ENCODE measurements around the gene UBE2H. TPM values are rescaled to one million over a fixed set of nuclear protein-coding genes. Genes with fewer than 3 reads are reported as not detected.

The UBE2H gene
- total RNA-seq, 1 experiment from 2014 or later = 34.7 TPM

DNA sequence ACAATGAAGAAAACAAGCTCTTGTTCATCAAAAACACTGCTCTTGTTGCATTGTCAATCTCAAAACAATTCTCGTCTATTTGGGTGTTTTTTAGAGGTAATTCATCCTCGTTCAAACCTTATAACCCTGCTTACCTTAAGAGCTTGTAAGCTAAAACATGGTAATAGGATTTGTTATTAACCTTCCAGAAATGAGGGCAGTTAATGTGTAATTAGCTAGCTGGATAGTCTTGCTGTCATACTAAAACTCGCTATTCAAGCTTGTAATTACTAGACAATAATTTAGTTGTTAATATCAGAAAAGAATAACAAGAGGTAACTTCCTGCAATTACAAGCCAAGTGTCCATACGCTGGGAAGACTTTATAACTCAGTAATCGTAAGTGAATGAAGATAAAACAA lies 101.6 kb downstream of the UBE2H start:
- Histone ChIP-seq H3K4me2 (ENCODE audit: low read depth, low read length, poor library complexity, severe bottlenecking) (no peak overlapping the region), H3K9me3 (ENCODE audit: low read length) (no peaks in the 10 kb centered on the region), H3K36me3 (ENCODE audit: insufficient read depth, low read length) (no peaks in the 10 kb centered on the region), H3K4me1 (ENCODE audit: low read length) (no peaks in the 10 kb centered on the region), H4K20me1 (ENCODE audit: insufficient read depth, low read depth, low read length) (no peaks in the 10 kb centered on the region), H2AFZ (ENCODE audit: low read length) (no peak overlapping the region), H3K79me2 (ENCODE audit: low read length) (peaks cover 40% of the 10 kb centered on the region), H3K27ac (ENCODE audit: low read length) (no peak overlapping the region), H3K9me2 (replicated peaks; ENCODE audit: insufficient read depth, low read length) (no peaks in the 10 kb centered on the region), H3K27me3 (ENCODE audit: low read length) (no peaks in the 10 kb centered on the region), H3K4me3 (ENCODE audit: low read length) (no peak overlapping the region), H3K9ac (ENCODE audit: low read length) (no peak overlapping the region)
- no peak for DNase-seq

DNA sequence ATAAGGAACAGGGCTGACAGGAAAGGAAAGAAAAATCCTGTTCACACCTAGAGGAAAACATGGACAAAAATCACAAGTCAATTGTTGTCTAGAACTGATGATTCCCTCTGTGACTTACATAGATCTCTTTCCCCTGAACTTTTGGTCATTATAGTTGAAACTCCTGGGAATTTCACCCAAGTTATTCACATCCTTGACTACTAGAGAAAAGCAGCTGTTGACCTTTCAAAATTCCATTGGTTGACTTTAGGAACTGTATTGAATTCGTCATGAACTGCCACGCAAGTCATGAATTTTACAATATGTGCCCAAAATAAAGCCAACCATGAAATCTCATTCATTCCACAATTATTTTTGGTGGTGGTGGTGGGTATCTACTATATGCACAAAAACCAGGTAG lies 104.3 kb downstream of the UBE2H start:
- Histone ChIP-seq H3K79me2 (ENCODE audit: low read length) (peaks cover 39% of the 10 kb centered on the region), H3K4me2 (ENCODE audit: low read depth, low read length, poor library complexity, severe bottlenecking) (no peak overlapping the region)
- no peak for DNase-seq

DNA sequence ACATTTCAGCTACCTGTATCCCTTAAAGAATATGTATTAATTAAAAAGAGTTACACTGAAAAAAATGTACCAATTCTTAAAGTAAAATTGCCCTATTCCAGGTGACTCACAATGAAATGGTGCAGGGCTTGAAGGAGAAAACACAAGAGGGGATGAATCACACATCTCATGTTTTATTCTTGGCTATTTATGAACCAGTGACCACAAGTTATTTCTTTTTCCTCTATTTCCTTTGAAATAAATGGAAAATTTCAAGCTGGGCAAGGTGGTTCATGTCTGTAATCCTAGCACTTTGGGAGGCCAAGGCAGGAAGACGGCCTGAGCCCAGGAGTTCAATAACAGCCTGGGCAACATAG lies 106.8 kb downstream of the UBE2H start:
- Histone ChIP-seq H3K4me1 (ENCODE audit: low read length) (peaks cover 20% of the 10 kb centered on the region), H3K9ac (ENCODE audit: low read length) (no peak overlapping the region), H4K20me1 (ENCODE audit: insufficient read depth, low read depth, low read length) (no peaks in the 10 kb centered on the region), H3K9me2 (replicated peaks; ENCODE audit: insufficient read depth, low read length) (no peaks in the 10 kb centered on the region), H3K27me3 (ENCODE audit: low read length) (no peaks in the 10 kb centered on the region), H2AFZ (ENCODE audit: low read length) (no peak overlapping the region), H3K79me2 (ENCODE audit: low read length) (peaks cover 30% of the 10 kb centered on the region), H3K9me3 (ENCODE audit: low read length) (no peaks in the 10 kb centered on the region), H3K4me3 (ENCODE audit: low read length) (no peak overlapping the region), H3K36me3 (ENCODE audit: insufficient read depth, low read length) (no peaks in the 10 kb centered on the region), H3K27ac (ENCODE audit: low read length) (no peak overlapping the region), H3K4me2 (ENCODE audit: low read depth, low read length, poor library complexity, severe bottlenecking) (no peak overlapping the region)
- no peak for DNase-seq

More for the DNA sequence above, 104.3 kb downstream of the UBE2H start:
- Histone ChIP-seq H3K9me3 (ENCODE audit: low read length) (no peaks in the 10 kb centered on the region), H2AFZ (ENCODE audit: low read length) (no peak overlapping the region), H4K20me1 (ENCODE audit: insufficient read depth, low read depth, low read length) (no peaks in the 10 kb centered on the region), H3K36me3 (ENCODE audit: insufficient read depth, low read length) (no peaks in the 10 kb centered on the region), H3K9me2 (replicated peaks; ENCODE audit: insufficient read depth, low read length) (no peaks in the 10 kb centered on the region), H3K9ac (ENCODE audit: low read length) (no peak overlapping the region), H3K4me3 (ENCODE audit: low read length) (no peak overlapping the region), H3K4me1 (ENCODE audit: low read length) (peaks cover 20% of the 10 kb centered on the region), H3K27me3 (ENCODE audit: low read length) (no peaks in the 10 kb centered on the region), H3K27ac (ENCODE audit: low read length) (no peak overlapping the region)

DNA sequence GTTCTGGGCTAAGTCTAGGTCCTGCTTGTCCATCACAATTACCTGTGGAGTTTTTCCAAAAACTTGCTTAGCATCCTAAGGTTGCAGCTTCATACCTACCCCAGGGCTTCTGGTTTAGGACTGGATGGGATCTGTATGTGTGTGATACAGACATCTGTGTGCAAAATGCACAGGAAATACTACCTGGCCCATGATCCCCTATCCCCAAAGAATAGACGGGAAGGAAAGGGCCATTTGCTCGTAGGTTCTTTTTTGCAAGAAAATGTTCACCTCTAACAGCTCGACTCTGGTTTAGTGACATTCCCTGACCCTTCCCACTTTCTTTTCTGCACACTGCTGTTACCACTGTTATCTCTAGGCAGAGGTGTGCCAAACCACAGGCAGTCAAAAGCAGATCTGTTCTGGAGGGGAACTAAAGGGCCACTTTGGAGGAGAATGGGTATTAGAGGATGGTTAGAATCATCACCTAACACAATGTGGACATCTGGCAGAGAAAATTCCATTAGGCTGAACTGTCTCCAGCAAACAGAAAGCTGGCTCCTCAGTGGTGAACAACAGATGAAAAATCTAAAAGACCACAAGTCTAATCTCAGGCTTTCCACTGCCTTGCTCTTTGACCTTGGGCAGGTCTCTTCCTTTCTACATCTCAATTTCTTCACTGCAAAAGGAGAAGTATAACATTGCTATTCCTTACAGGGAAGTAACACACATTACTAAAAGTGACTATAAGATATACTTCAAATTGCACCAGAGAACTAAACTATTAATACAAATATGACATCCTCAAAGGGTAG lies 107.4 kb downstream of the UBE2H start:
- no peak for DNase-seq
- H3K9me3 ChIP-seq (ENCODE audit: low read length) = no peaks in the 10 kb centered on the region
- H3K79me2 ChIP-seq (ENCODE audit: low read length) = peaks cover 30% of the 10 kb centered on the region
- no peaks in the 10 kb centered on the region for H3K27me3 ChIP-seq (ENCODE audit: low read length)
- H3K9ac ChIP-seq (ENCODE audit: low read length) = no peak overlapping the region
- H3K36me3 ChIP-seq (ENCODE audit: insufficient read depth, low read length) = no peaks in the 10 kb centered on the region
- H3K27ac ChIP-seq (ENCODE audit: low read length) = no peak overlapping the region
- no peak overlapping the region for H3K4me3 ChIP-seq (ENCODE audit: low read length)
- peaks cover 20% of the 10 kb centered on the region for H3K4me1 ChIP-seq (ENCODE audit: low read length)
- H3K4me2 ChIP-seq (ENCODE audit: low read depth, low read length, poor library complexity, severe bottlenecking) = no peak overlapping the region
- H2AFZ ChIP-seq (ENCODE audit: low read length) = no peak overlapping the region
- H4K20me1 ChIP-seq (ENCODE audit: insufficient read depth, low read depth, low read length) = no peaks in the 10 kb centered on the region
- no peaks in the 10 kb centered on the region for H3K9me2 ChIP-seq (replicated peaks; ENCODE audit: insufficient read depth, low read length)

DNA sequence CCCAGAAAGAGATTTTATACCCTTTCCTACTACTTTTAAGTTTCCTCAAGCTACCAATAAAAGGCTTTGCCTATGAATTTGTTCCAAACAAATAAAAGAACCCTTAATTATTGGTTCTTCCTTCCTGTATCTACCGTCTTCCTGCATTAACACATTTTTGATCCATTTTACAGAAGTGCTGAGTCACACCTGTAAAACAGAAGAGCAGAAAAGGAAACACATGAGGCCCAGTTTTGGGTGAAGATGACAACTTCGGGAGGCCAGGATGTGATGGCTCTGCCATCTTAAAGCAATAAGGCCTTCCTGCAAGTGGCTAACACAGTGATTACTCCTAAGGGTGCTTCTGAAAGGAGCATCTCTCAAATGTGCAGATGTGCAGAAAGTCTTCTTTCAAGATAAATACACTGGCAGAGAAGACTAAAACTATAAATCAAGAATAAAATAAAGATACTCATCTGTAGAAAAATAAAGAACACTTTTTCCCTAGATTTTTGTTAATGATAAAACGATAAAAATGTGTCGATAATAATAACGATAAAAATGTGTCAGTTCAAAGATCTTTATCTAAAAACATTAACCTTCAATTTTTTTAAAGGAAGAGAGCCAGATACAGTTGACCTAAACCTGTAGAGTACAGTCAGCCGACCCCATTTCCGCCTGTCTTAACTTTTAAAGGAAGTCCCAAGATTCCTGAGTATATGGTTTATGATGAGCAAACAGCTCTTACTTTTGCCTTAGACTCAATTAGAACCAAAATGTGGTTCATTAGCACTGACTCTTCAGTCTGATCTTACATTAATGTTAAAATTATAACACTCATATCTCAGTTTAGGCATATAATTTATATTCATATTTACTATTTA lies 108.6 kb downstream of the UBE2H start:
- DNase-seq = peak; percentile 58
- H3K4me3 ChIP-seq (ENCODE audit: low read length) = no peak overlapping the region
- no peak overlapping the region for H2AFZ ChIP-seq (ENCODE audit: low read length)
- H3K4me2 ChIP-seq (ENCODE audit: low read depth, low read length, poor library complexity, severe bottlenecking) = peak overlapping the region; percentile 12
- H3K27ac ChIP-seq (ENCODE audit: low read length) = peak overlapping the region; percentile 73
- peaks cover 20% of the 10 kb centered on the region for H3K4me1 ChIP-seq (ENCODE audit: low read length)
- H4K20me1 ChIP-seq (ENCODE audit: insufficient read depth, low read depth, low read length) = no peaks in the 10 kb centered on the region
- no peaks in the 10 kb centered on the region for H3K9me3 ChIP-seq (ENCODE audit: low read length)
- H3K36me3 ChIP-seq (ENCODE audit: insufficient read depth, low read length) = no peaks in the 10 kb centered on the region
- H3K9ac ChIP-seq (ENCODE audit: low read length) = no peak overlapping the region
- H3K79me2 ChIP-seq (ENCODE audit: low read length) = peaks cover 30% of the 10 kb centered on the region
- no peaks in the 10 kb centered on the region for H3K27me3 ChIP-seq (ENCODE audit: low read length)
- no peaks in the 10 kb centered on the region for H3K9me2 ChIP-seq (replicated peaks; ENCODE audit: insufficient read depth, low read length)

DNA sequence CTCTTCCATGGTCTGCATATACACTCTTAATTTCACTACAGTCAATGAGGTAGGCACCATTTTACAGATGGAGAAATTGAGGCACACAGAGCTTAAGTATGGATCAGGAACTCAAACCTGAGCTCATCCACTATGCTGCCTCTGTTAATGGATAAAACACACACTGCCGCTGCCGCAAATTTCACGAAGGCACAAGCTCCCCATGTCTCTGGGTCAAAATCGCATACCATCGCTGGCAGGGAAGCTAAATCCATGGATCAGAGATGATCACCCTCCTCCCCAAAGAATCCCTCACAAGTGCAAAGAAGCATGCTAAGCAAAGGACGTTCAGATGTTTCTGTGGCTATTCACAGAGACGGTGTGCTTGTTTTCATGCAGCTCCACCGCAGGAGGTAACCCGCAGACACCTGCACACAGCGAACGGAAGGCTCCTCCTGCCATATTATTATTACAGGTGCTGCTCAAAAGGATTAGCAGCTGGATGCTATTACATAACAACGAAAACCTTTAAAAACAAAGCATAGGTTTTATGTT lies 109.3 kb downstream of the UBE2H start:
- no peak overlapping the region for H2AFZ ChIP-seq (ENCODE audit: low read length)
- H3K4me2 ChIP-seq (ENCODE audit: low read depth, low read length, poor library complexity, severe bottlenecking) = no peak overlapping the region
- H3K27ac ChIP-seq (ENCODE audit: low read length) = peak overlapping the region; percentile 73
- H3K9me2 ChIP-seq (replicated peaks; ENCODE audit: insufficient read depth, low read length) = no peaks in the 10 kb centered on the region
- DNase-seq = no peak
- H4K20me1 ChIP-seq (ENCODE audit: insufficient read depth, low read depth, low read length) = no peaks in the 10 kb centered on the region
- H3K9ac ChIP-seq (ENCODE audit: low read length) = no peak overlapping the region
- no peaks in the 10 kb centered on the region for H3K36me3 ChIP-seq (ENCODE audit: insufficient read depth, low read length)
- H3K4me3 ChIP-seq (ENCODE audit: low read length) = no peak overlapping the region
- H3K4me1 ChIP-seq (ENCODE audit: low read length) = peaks cover 20% of the 10 kb centered on the region
- no peaks in the 10 kb centered on the region for H3K27me3 ChIP-seq (ENCODE audit: low read length)
- H3K9me3 ChIP-seq (ENCODE audit: low read length) = no peaks in the 10 kb centered on the region
- peaks cover 28% of the 10 kb centered on the region for H3K79me2 ChIP-seq (ENCODE audit: low read length)

DNA sequence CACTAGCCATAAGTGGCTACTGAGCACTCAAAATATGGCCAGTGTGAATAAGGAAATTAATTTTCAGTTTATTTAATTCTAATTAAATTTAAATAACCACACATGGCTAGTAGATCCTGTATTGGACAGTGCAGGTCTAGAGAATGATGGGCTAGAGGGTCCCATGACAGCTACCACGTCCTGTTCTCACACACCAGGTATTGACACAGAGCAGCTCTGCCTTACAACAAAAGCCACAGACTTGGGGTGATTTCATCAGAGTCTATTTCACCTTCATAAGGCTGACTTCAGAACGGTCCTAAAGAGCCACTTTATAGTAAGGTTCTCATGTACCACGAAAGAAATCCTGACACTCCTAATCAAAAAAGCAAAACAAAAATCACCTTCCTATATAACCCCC lies 111.3 kb downstream of the UBE2H start:
- Histone ChIP-seq H3K4me1 (ENCODE audit: low read length) (peaks cover 20% of the 10 kb centered on the region), H4K20me1 (ENCODE audit: insufficient read depth, low read depth, low read length) (no peaks in the 10 kb centered on the region), H3K4me3 (ENCODE audit: low read length) (no peak overlapping the region), H3K9me3 (ENCODE audit: low read length) (no peaks in the 10 kb centered on the region), H3K27ac (ENCODE audit: low read length) (no peak overlapping the region), H2AFZ (ENCODE audit: low read length) (no peak overlapping the region), H3K9me2 (replicated peaks; ENCODE audit: insufficient read depth, low read length) (no peaks in the 10 kb centered on the region), H3K79me2 (ENCODE audit: low read length) (peaks cover 20% of the 10 kb centered on the region), H3K36me3 (ENCODE audit: insufficient read depth, low read length) (no peaks in the 10 kb centered on the region), H3K4me2 (ENCODE audit: low read depth, low read length, poor library complexity, severe bottlenecking) (no peak overlapping the region), H3K27me3 (ENCODE audit: low read length) (no peaks in the 10 kb centered on the region), H3K9ac (ENCODE audit: low read length) (no peak overlapping the region)
- no peak for DNase-seq

DNA sequence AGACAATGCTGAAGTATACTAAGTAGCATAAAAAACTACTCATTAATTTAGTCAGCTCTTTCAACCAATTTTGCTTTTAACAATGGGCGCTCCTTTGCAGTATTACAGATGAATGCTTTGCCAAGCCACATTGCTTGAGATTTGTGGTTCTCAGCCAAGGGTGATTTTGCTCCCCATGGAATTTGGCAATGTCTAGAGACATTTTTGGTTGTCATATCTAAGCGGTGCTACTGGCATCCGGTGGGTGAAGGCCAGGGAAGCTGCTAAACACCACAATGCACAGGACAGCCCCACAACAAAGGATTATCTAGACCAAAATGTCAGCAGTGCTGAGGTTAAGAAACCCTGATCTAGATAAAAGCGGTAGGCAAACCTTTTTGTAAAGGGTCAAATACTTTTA lies 112.0 kb downstream of the UBE2H start:
- no peaks in the 10 kb centered on the region for H3K27me3 ChIP-seq (ENCODE audit: low read length)
- no peak overlapping the region for H2AFZ ChIP-seq (ENCODE audit: low read length)
- no peak overlapping the region for H3K4me2 ChIP-seq (ENCODE audit: low read depth, low read length, poor library complexity, severe bottlenecking)
- no peaks in the 10 kb centered on the region for H4K20me1 ChIP-seq (ENCODE audit: insufficient read depth, low read depth, low read length)
- H3K4me1 ChIP-seq (ENCODE audit: low read length) = peaks cover 18% of the 10 kb centered on the region
- H3K9ac ChIP-seq (ENCODE audit: low read length) = no peak overlapping the region
- no peaks in the 10 kb centered on the region for H3K9me3 ChIP-seq (ENCODE audit: low read length)
- H3K9me2 ChIP-seq (replicated peaks; ENCODE audit: insufficient read depth, low read length) = no peaks in the 10 kb centered on the region
- peaks cover 19% of the 10 kb centered on the region for H3K79me2 ChIP-seq (ENCODE audit: low read length)
- H3K4me3 ChIP-seq (ENCODE audit: low read length) = no peak overlapping the region
- no peak for DNase-seq
- no peaks in the 10 kb centered on the region for H3K36me3 ChIP-seq (ENCODE audit: insufficient read depth, low read length)
- H3K27ac ChIP-seq (ENCODE audit: low read length) = no peak overlapping the region

Measured in Karpas-422 (cell line).